Esophagus (tissue), 2 donors: ENCODE measurements around the gene TAS1R3. TPM values are rescaled to one million over a fixed set of nuclear protein-coding genes. Genes with fewer than 3 reads are reported as not detected.

Experiments used
- H3K27ac ChIP-seq, 2 donors: one replicate each; pipeline ENCODE4 v1.5.1; 2013; ENCODE audit warnings: low read depth in 2 of 2, mild to moderate bottlenecking in 2 of 2, inconsistent platforms in 1 of 2, low read length in 1 of 2, moderate library complexity in 1 of 2
- H3K27me3 ChIP-seq, 2 donors: one replicate each; pipeline ENCODE4 v1.6.1; 2013; ENCODE audit warnings: low read length in 2 of 2, control low read depth in 1 of 2, mild to moderate bottlenecking in 1 of 2; ENCODE audit not compliant: insufficient read depth in 2 of 2, control insufficient read depth in 1 of 2
- H3K36me3 ChIP-seq, 2 donors: one replicate each; pipeline ENCODE4 v1.6.1; 2013; ENCODE audit warnings: low read length in 1 of 2; ENCODE audit not compliant: control insufficient read depth in 2 of 2, insufficient read depth in 2 of 2
- H3K4me1 ChIP-seq, 2 donors: one replicate each; pipeline ENCODE4 v1.6.1; 2013; ENCODE audit warnings: low read length in 1 of 2; ENCODE audit not compliant: control insufficient read depth in 2 of 2, insufficient read depth in 2 of 2
- H3K4me3 ChIP-seq, 2 donors: one replicate each; pipeline ENCODE4 v1.5.1; 2013; ENCODE audit warnings: low read length in 2 of 2, mild to moderate bottlenecking in 2 of 2, low read depth in 1 of 2, moderate library complexity in 1 of 2
- H3K9me3 ChIP-seq, 2 donors: one replicate each; pipeline ENCODE4 v1.6.1; 2013; ENCODE audit warnings: mild to moderate bottlenecking in 2 of 2, low read depth in 1 of 2, low read length in 1 of 2, moderate library complexity in 1 of 2; ENCODE audit not compliant: control insufficient read depth in 2 of 2, insufficient read depth in 1 of 2
- WGBS, 2 donors: extraction: QIAGEN DNeasy Blood & Tissue Kit; methylation state at CpG; one replicate each; pipeline ENCODE4 v1.1.7; 2013; 5-methylcytosine and 5-hydroxymethylcytosine counted together
- polyA plus RNA-seq, 2 donors: library from polyadenylated mRNA; stranded (reverse); fragments of 200-250 nt; gene quantifications; one replicate each; pipeline ENCODE4 v1.2.3, GENCODE V29; 2013
- donor health status: healthy with polysubstance abuse.
- donor health status: Bipolar disorder and iron deficiency.

The TAS1R3 gene
- polyA plus RNA-seq, 2 donors: 0.28 to 1.9 TPM

GRCh38 chr1:1303736-1304135 is 27.3 kb upstream of the TAS1R3 start:
- no peaks in the 10 kb centered on the region for H3K9me3 ChIP-seq
- peaks cover 0 to 10% of the 10 kb centered on the region in 2 donors for H3K36me3 ChIP-seq
- WGBS, 2 donors: 58 to 76% methylated on average over 13 of the region's 13 CpGs
- H3K4me1 ChIP-seq: peaks cover 28 to 55% of the 10 kb centered on the region in 2 donors
- H3K4me3 ChIP-seq: peak overlapping the region in 1 of 2 donors; percentile 4
- H3K27ac ChIP-seq: peak overlapping the region; percentile 80 to 98
- no peaks in the 10 kb centered on the region for H3K27me3 ChIP-seq

GRCh38 chr1:1304331-1305299 is 26.5 kb upstream of the TAS1R3 start:
- no peaks in the 10 kb centered on the region for H3K9me3 ChIP-seq
- H3K27ac ChIP-seq: peak overlapping the region; percentile 86 to 98
- H3K36me3 ChIP-seq: peaks cover 0 to 8% of the 10 kb centered on the region in 2 donors
- whole genome bisulfite sequencing, 2 donors: 18 to 41% methylated on average over 28 to 29 of the region's 29 CpGs
- peaks cover 28 to 60% of the 10 kb centered on the region in 2 donors for H3K4me1 ChIP-seq
- no peaks in the 10 kb centered on the region for H3K27me3 ChIP-seq
- peak overlapping the region; percentile 37 to 69 for H3K4me3 ChIP-seq

GRCh38 chr1:1305300-1306069 is 25.6 kb upstream of the TAS1R3 start:
- H3K27ac ChIP-seq: peak overlapping the region; percentile 86 to 98
- H3K4me3 ChIP-seq: peak overlapping the region; percentile 69 to 77

GRCh38 chr1:1306070-1306660 is 24.9 kb upstream of the TAS1R3 start:
- H3K4me1 ChIP-seq: peaks cover 31 to 63% of the 10 kb centered on the region in 2 donors
- no peaks in the 10 kb centered on the region for H3K27me3 ChIP-seq
- peaks cover 0 to 12% of the 10 kb centered on the region in 2 donors for H3K36me3 ChIP-seq
- H3K9me3 ChIP-seq: no peaks in the 10 kb centered on the region
- peak overlapping the region; percentile 69 to 77 for H3K4me3 ChIP-seq
- H3K27ac ChIP-seq: peak overlapping the region; percentile 86 to 98
- 17 to 30% methylated on average over 11 of the region's 11 CpGs for WGBS, 2 donors

More at GRCh38 chr1:1305300-1306069, 25.6 kb upstream of the TAS1R3 start:
- Histone ChIP-seq H3K9me3 (no peaks in the 10 kb centered on the region), H3K36me3 (peaks cover 0 to 5% of the 10 kb centered on the region in 2 donors), H3K27me3 (no peaks in the 10 kb centered on the region), H3K4me1 (peaks cover 31 to 62% of the 10 kb centered on the region in 2 donors)
- WGBS, 2 donors: 12 to 25% methylated on average over 23 to 25 of the region's 25 CpGs

GRCh38 chr1:1306661-1307260 is 24.3 kb upstream of the TAS1R3 start:
- Histone ChIP-seq H3K27ac (peak overlapping the region; percentile 98), H3K4me3 (peak overlapping the region; percentile 69 to 77)

GRCh38 chr1:1307261-1307922 is 23.7 kb upstream of the TAS1R3 start:
- Histone ChIP-seq H3K4me3 (peak overlapping the region; percentile 69 to 77), H3K36me3 (peaks cover 0 to 24% of the 10 kb centered on the region in 2 donors), H3K9me3 (no peaks in the 10 kb centered on the region), H3K27ac (peak overlapping the region; percentile 98), H3K4me1 (peaks cover 31 to 65% of the 10 kb centered on the region in 2 donors), H3K27me3 (no peaks in the 10 kb centered on the region)
- WGBS, 2 donors: 1 to 2% methylated on average over 45 to 83 of the region's 83 CpGs

More at GRCh38 chr1:1306661-1307260, 24.3 kb upstream of the TAS1R3 start:
- Histone ChIP-seq H3K4me1 (peaks cover 31 to 65% of the 10 kb centered on the region in 2 donors), H3K27me3 (no peaks in the 10 kb centered on the region), H3K9me3 (no peaks in the 10 kb centered on the region), H3K36me3 (peaks cover 0 to 18% of the 10 kb centered on the region in 2 donors)
- WGBS, 2 donors: 23 to 33% methylated on average over 27 of the region's 27 CpGs

GRCh38 chr1:1307923-1308755 is 22.9 kb upstream of the TAS1R3 start, which contains the start of the genes ACAP3 and PUSL1:
Gene ACAP3 (minus strand): TSS chr1:1307930. CDS start chr1:1307815, 115 bp downstream.
Gene PUSL1 (plus strand): TSS chr1:1308597. CDS start chr1:1308644, 47 bp downstream.
- Histone ChIP-seq H3K4me1 (peaks cover 31 to 61% of the 10 kb centered on the region in 2 donors), H3K27ac (peak within 1 kb of the TSS; percentile 98), H3K36me3 (peaks cover 0 to 32% of the 10 kb centered on the region in 2 donors), H3K27me3 (no peaks in the 10 kb centered on the region), H3K4me3 (peak within 1 kb of the TSS; percentile 73 to 87), H3K9me3 (no peaks in the 10 kb centered on the region)
- WGBS, 2 donors: 0% methylated on average over 71 to 131 of the region's 131 CpGs

GRCh38 chr1:1308756-1309250 is 22.3 kb upstream of the TAS1R3 start:
- Histone ChIP-seq H3K27ac (peak overlapping the region; percentile 97 to 98), H3K36me3 (peaks cover 0 to 36% of the 10 kb centered on the region in 2 donors), H3K4me1 (peaks cover 31 to 54% of the 10 kb centered on the region in 2 donors), H3K4me3 (peak overlapping the region; percentile 73 to 87), H3K27me3 (no peaks in the 10 kb centered on the region), H3K9me3 (no peaks in the 10 kb centered on the region)
- WGBS, 2 donors: 0 to 1% methylated on average over 55 to 66 of the region's 66 CpGs
